ENCODE results near the gene MKNK1.

GRCh38 chr1:46523496-46524353 is 80.3 kb downstream of the MKNK1 start:
- no peak for TF ChIP-seq POLR2A (IDR thresholded peaks at IDR 0.05; ENCODE audit: control extremely low read depth in 1 of 2, low read depth in 2 of 2, low read length in 2 of 2)
- TF ChIP-seq EP300 (IDR thresholded peaks at IDR 0.05; ENCODE audit: borderline replicate concordance in 1 of 2, low read depth in 2 of 2, low read length in 2 of 2), result no peak
- TF ChIP-seq MAFK (IDR thresholded peaks at IDR 0.05; ENCODE audit: low read depth, low read length), result no peak
- TF ChIP-seq CTCF (IDR thresholded peaks at IDR 0.05; ENCODE audit: control extremely low read depth in 1 of 3, insufficient read depth in 1 of 3, low read depth in 1 of 3, low read length in 3 of 3), result no peak
- no peak for TF ChIP-seq RFX5 (IDR thresholded peaks at IDR 0.05; ENCODE audit: borderline replicate concordance, low read depth, low read length)
- TF ChIP-seq, protein P1, sequence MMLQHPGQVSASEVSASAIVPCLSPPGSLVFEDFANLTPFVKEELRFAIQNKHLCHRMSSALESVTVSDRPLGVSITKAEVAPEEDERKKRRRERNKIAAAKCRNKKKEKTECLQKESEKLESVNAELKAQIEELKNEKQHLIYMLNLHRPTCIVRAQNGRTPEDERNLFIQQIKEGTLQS (IDR thresholded peaks at IDR 0.05; ENCODE audit: insufficient read depth, low read depth, low read length), result no peak
- no peak for TF ChIP-seq RNF2 (IDR thresholded peaks at IDR 0.05; ENCODE audit: borderline replicate concordance, low read depth, low read length, missing control alignments, poor library complexity, severe bottlenecking)
- TF ChIP-seq JUN (IDR thresholded peaks at IDR 0.05; ENCODE audit: low read depth, low read length), result no peak
- no peak for TF ChIP-seq SIN3A (conservative IDR thresholded peaks at IDR 0.05 in 1 of 2, IDR thresholded peaks at IDR 0.05 in 1 of 2; ENCODE audit: low read depth in 1 of 2, low read length in 2 of 2)
- no peak for TF ChIP-seq CHD1 (IDR thresholded peaks at IDR 0.05; ENCODE audit: low read depth, low read length)
- no peak for TF ChIP-seq CTBP2 (IDR thresholded peaks at IDR 0.05; ENCODE audit: borderline replicate concordance, insufficient read depth, insufficient read length, low read length)
- TF ChIP-seq TAF1 (IDR thresholded peaks at IDR 0.05; ENCODE audit: low read depth, low read length), result no peak
- TF ChIP-seq, protein P2, sequence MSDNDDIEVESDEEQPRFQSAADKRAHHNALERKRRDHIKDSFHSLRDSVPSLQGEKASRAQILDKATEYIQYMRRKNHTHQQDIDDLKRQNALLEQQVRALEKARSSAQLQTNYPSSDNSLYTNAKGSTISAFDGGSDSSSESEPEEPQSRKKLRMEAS (IDR thresholded peaks at IDR 0.05), result no peak

Measured in H1 (cell line).